Activated CD4-positive, alpha-beta T cell treated with anti-CD3 and anti-CD28 coated beads, Interleukin-2, Interleukin-6, amounts not matched to agents 100 ng/mL and 50 ng/mL, durations not matched to agents 16 hours and 8 hours (primary cell): ENCODE data around the gene C17orf67.
"Not testable (repeated sequence)": the region's sequence is repeated elsewhere in the genome, so short reads cannot be mapped to it uniquely, and the experiment has no call there.

Experiments
- DNase-seq: peaks from one replicate; pipeline ENCODE4 v3.0.0-alpha.2; 2020

C17orf67 gene

DNA sequence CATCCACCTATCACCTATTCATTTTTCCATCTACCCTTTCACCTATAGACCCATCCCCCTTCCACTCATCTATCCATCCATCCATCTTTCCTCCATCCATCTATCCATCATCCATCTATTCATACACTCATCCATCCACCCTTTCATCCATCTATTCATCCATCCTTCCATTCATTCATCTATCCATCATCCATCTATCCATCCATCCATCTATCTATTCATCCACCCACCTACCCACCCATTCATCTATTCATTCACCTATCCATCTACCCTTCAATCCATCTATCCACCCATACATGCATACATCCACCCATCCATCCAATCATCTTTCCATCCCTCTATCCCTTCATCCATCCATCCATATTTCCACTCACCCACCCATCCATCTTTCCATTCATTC, 63.3 kb downstream of the C17orf67 start:
- no peak for DNase-seq

DNA sequence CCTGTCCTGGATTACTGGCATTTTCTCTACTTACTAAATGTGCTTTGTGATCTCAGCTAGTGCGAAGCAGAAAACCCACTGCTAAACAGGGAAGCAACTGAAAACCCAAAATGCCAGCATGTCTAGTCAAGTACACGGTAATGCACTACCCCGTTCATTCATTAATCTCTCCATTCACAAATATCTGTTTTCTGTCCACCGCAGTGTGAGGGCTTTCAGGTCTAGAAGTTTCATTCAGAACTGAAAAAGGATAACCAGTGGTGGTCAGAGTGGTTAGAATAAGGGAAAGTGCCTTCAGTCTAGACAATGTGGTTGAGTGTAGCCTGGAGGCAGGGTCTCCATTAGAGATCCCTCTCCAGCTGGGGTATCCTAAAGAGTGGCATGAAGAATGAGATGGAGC, 68.3 kb downstream of the C17orf67 start:
- DNase-seq, result no peak

DNA sequence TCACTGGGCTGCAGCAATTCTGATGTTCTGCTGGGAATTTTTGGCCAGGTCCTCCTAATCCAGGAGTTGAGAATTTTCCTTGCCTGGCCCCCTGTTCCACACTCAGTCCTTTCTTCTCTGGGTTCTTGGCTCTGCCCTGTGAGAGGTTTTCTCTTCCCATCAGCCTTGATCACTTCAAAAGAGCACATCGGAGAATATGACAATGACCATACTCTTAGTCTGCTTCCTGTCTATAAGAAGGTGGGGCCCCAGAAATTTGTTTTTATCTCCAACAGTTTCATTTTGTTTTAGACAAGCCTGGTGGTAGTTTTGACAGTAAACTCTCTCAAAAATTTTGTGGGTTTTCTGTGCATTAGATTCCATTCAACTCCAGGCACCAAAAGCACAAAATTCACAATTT, 70.7 kb downstream of the C17orf67 start:
- DNase-seq, result peak; percentile 9

DNA sequence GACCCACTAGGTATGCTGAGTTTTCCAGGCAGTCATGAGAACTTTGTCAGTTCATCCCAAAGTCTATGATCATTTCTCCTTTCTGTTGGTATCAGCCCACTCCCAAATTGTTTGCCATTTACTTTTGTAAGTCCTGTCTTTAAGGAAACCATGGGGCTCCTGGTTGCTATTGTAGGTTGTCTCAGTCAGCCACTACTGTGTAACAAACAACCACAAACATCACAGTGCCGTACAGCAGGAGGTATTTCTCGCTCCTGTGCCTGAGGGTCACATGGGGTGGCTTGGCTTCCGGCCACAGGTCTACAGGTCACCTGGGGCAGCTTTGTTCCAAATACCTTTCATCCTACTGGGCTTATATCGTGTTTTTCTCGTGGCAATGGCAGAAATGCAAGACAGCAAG, 71.6 kb downstream of the C17orf67 start:
- DNase-seq, result no peak

DNA sequence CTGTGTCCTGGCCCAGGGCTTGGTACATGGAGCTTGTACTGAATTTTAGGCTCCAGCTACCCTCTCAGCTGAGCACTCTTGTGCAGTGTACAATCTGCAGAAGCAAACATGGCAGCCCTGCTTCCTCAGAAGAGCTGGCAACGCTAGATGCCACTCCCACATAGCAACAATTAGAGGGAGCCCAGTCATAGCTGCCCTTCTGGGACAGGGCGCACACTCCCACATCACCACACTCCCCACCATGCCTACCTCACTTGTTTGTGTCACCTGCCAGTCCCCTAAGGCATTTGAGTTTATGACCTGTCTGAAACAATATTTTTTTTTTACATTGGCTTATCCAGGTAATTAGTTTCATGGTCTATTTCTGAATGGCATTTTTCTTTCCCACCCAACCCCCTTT, 72.3 kb downstream of the C17orf67 start:
- no peak for DNase-seq

DNA sequence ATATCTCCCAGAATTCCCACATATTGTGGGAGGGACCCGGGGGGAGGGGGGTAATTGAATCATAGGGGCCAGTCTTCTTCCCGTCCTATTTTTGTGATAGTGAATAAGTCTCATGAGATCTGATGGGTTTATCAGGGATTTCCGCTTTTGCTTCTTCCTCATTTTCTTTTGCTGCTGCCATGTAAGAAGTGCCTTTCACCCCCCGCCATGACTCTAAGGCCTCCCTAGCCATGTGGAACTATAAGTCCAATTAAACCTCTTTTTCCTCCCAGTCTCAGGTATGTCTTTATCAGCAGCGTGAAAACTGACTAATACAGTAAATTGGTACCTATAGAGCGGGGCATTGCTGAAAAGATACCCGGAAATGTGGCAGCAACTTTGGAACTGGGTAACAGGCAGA, 76.1 kb downstream of the C17orf67 start:
- not testable (repeated sequence) for DNase-seq

DNA sequence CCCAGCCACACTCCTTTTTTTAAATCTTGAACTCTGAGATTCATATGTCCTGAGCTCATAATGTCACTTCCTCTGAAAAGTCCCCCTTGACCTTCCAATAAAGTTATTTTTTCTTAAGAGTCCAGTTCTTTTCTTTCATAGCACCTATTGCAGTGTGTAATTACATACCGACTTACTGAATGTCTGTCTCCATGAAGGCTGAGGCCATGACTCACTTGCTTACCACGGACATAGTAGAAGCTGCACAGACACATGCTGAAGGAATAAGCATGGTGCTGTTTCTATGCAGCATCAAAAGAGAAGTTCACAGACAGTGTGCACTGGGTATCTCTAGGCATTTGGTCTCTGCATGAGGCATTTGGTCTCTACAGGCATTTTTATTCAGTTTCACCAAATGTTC, 77.2 kb downstream of the C17orf67 start:
- no peak for DNase-seq

DNA sequence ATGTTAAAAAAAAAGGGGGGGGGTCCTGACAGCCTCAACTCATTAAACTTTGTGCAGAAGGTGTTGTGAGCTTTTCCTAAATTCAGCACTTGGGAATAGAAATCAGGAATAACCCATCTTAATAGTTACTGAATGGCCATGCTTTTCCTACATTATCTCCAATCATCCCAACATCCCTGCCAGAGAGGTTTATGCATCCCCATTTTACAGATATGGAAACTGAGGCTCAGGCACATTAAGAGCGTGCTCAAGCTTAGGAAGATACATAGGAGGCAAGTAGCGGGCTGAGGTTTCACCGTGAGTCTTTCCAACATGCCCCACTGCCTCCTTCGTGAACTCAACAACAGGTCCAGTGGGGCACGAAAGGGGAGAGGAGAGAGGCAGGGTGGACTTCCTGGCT, 78.4 kb downstream of the C17orf67 start:
- DNase-seq, result no peak

DNA sequence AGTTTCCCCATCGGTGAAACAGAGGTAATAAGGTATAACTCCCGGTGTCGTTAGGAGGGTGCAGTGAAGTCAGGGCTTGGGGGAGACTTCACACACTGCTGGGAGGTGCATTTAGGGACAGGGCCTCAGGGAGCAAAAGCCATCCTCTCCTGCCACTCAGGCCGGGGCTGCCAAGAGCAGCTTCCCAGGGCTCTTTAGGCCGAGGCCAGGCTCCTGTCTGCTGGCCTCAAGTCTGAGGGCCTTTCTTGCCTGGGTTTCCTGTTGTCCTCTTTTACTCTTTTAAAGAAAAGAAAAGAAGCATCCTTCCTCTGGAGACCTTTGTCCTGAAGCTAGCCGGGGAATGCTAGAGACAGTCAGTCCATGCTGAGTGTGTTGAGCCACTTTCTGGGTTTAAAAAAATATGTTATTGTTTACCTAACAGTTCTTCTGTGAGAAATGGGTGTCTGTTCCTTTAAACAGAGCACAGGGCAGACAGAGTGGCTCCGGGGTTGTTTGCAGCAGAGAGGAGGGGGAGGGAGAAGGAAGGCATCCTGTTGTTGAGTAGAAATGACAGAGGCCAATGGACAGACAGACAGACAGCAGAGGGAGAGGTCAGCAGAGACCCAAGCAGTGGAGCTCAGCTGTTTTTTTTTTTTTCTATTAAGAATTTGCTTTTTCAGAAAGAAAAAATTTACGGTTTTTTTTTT, 79.1 kb downstream of the C17orf67 start:
- no peak for DNase-seq

DNA sequence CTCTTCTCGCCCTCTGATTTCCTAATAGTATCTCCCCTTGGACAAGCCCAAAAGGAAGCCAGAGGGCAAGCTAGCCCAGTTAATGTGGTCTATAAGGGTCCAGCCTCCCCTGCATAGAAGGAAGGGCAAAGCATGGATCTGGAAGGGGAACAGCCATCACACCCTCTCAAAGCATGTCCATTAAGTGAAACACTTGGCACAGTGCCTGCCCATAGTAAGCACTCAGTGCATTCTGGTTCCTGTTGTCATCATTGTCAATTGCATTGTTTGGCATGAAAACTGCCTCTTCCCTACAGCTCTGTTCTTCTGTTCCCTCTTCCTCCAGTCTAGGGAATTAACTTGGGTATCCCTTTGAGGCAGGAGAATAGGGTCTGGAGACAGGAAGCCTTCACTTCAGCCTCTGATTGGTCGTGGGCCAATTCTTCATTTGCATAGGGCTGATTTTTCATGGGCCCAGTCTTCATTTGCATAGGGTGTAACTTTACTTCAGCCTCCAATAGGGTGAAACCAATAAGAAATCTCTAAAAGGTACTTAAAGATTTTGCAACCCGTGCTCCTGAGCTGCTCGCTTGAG, 81.4 kb downstream of the C17orf67 start:
- DNase-seq, result no peak

DNA sequence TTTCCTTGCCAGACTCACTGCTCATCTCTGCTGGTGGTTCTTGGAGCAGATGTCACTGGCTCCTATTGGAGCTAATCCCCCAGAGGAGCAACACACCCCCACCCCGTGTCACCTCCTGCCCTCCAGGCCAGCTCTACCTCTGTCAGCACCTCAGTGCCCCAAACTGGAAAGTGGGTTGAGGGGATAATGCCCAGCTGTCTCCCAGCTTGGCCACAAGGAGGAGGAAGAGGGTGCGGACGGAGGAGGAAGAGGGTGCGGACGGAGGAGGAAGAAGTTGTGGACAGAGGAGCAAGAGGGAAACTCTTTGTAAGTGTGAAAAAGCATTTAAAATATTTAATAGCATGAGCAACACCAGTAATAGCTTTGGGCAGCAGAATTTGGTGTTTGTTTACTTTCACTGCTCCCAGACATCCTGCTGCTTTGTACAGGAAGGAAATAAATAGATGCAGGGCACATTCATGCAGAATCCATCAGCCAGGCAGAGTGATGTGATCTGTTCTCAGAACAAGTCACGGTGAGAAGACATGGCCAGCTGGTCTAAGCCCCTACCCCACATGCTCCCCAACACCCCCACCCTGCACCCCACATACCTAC, 82.5 kb downstream of the C17orf67 start:
- no peak for DNase-seq

DNA sequence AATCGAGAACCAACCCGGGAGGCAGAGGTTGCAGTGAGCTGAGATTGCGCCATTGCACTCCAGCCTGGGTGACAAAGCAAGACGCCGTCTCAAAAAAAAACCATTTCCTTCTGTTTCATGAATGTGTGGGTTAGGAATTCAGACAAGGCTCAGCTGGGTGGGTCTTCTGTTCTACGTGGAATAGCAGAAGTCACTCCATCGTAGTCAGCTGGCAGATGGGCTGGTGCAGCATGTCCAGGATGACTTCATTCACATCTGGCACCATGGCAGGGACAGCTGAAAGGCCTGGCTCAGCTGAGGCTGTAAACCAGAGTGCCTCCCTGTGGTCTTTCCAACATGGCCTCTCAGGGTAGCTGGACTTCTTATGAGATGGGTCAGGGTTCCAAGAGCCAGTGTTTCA, 89.0 kb downstream of the C17orf67 start:
- no peak for DNase-seq

DNA sequence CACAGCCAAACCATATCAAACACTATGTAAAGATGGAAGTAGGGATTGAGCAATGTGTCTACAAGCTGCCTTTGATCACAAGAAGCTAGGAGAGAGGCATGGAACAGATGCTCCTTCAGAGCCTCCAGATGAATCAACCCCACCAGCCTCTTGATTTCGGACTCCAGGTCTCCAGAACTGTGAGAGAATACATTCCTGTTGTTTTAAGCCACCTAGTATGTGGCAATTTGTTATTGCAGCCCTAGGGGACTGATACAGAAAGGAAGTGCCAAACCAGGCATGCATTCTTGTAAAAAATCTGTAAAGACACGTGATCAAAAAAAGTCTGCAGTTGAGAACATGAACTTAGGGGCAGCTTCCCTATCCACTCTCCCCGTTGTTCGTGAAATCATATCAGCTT, 91.1 kb downstream of the C17orf67 start:
- no peak for DNase-seq
